Smooth muscle cell (in vitro differentiated cells): ENCODE measurements around the gene GPC6. TPM values are rescaled to one million over a fixed set of nuclear protein-coding genes. Genes with fewer than 3 reads are reported as not detected.
A peak's percentile ranks its signal among the peaks of the same experiment; 100 is the strongest.

Source experiments
- DNase-seq: peaks from one replicate; lab custom pipeline; 2025; ENCODE audit not compliant: unreplicated experiment; lab: John Stamatoyannopoulos, UW
- H2AFZ ChIP-seq: fragments of 200-600 bp; sonication (generic); 2 replicates; pipeline ENCODE4 v1.6.0; 2016; ENCODE audit warnings: antibody characterized with exemption, low read depth, mild to moderate bottlenecking
- H3F3A ChIP-seq: fragments of 200-600 bp; sonication (generic); 2 replicates; pipeline ENCODE4 v1.6.0; 2017; ENCODE audit warnings: antibody characterized with exemption, low read depth
- H3K27ac ChIP-seq: fragments of 200-600 bp; sonication (generic); 2 replicates; pipeline ENCODE4 v1.5.1; 2016; ENCODE audit warnings: low read depth, mild to moderate bottlenecking
- H3K27me3 ChIP-seq: fragments of 200-600 bp; sonication (generic); 2 replicates; pipeline ENCODE4 v1.6.1; 2016; ENCODE audit warnings: low read depth, mild to moderate bottlenecking
- H3K36me3 ChIP-seq: fragments of 200-600 bp; sonication (generic); 2 replicates; pipeline ENCODE4 v1.5.1; 2016; ENCODE audit warnings: low read depth
- H3K4me1 ChIP-seq: fragments of 200-600 bp; sonication (generic); 2 replicates; pipeline ENCODE4 v1.5.1; 2016; ENCODE audit warnings: low read depth
- H3K4me2 ChIP-seq: fragments of 200-600 bp; sonication (generic); 2 replicates; pipeline ENCODE4 v1.6.0; 2016; ENCODE audit warnings: mild to moderate bottlenecking
- H3K4me3 ChIP-seq: fragments of 200-600 bp; sonication (generic); 2 replicates; pipeline ENCODE4 v1.5.1; 2016; ENCODE audit warnings: mild to moderate bottlenecking
- H3K79me2 ChIP-seq: fragments of 200-600 bp; sonication (generic); 2 replicates; pipeline ENCODE4 v1.6.0; 2016; ENCODE audit warnings: low read depth, mild to moderate bottlenecking
- H3K9ac ChIP-seq: fragments of 200-600 bp; sonication (generic); 2 replicates; pipeline ENCODE4 v1.6.0; 2016; ENCODE audit warnings: low read depth
- H3K9me3 ChIP-seq: fragments of 200-600 bp; sonication (generic); replicated peaks from 2 replicates; pipeline ENCODE4 v1.5.1; 2016; ENCODE audit warnings: low read depth
- H4K20me1 ChIP-seq: fragments of 200-600 bp; sonication (generic); 2 replicates; pipeline ENCODE4 v1.6.0; 2016; ENCODE audit warnings: low read depth
- WGBS: methylation state at CpG from one replicate; pipeline ENCODE4 v1.1.7; 2016; ENCODE audit warnings: low lambda C conversion rate; 5-methylcytosine and 5-hydroxymethylcytosine counted together
- polyA plus RNA-seq: library from polyadenylated mRNA; unstranded; fragments of >200 nt; fragmentation: Nextera tagmentation; extraction: Ambion mirVana; gene quantifications from 2 replicates; pipeline ENCODE4 v1.2.1, GENCODE V29; 2016
- total RNA-seq: library from RNA; depleted of rRNA; stranded (reverse); fragments of >200 nt; gene quantifications from 2 replicates; pipeline ENCODE4 v1.2.3, GENCODE V29; 2014
- TF ChIP-seq, protein P1 (sequence below): fragments of 200-600 bp; sonication (generic); IDR thresholded peaks from 2 replicates; pipeline ENCODE4 v1.5.1; 2017; ENCODE audit warnings: borderline replicate concordance, mild to moderate bottlenecking, antibody characterized with exemption; ENCODE audit not compliant: insufficient read depth, poor library complexity, severe bottlenecking

GPC6 gene
- total and polyA plus RNA-seq, 2 experiments from 2014 or later: 19.7 to 68.5 TPM

DNA sequence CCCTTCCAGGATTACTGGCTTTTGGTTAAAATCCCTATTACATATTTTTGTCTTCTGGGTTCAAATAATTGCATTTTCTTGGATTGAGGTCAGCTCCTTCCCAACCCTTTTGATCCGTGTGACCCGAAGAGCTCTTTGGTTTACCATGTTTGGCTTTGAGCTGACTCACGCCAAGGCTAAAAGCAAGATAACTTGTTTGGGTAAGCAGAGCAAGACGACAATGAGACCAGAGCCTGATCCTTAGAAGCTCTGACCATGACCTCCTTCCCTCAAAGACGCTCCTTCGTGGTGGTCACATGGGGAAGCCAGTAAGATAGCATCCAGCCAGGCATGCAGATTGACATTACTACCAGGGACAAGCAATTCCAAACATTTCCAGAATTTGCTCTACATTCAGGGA is 1099.0 kb downstream of the GPC6 start:
- Histone ChIP-seq H3K4me1 (peaks cover 25% of the 10 kb centered on the region), H2AFZ (no peak overlapping the region), H3F3A (peaks cover 15% of the 10 kb centered on the region), H3K27ac (peak overlapping the region; percentile 84), H3K27me3 (no peaks in the 10 kb centered on the region), H4K20me1 (no peaks in the 10 kb centered on the region), H3K4me2 (peak overlapping the region; percentile 65), H3K79me2 (no peaks in the 10 kb centered on the region), H3K9me3 (no peaks in the 10 kb centered on the region), H3K4me3 (no peak overlapping the region), H3K36me3 (no peaks in the 10 kb centered on the region), H3K9ac (no peak overlapping the region)
- 10% methylated on average over 6 of the region's 6 CpGs for WGBS
- TF ChIP-seq, protein P1, sequence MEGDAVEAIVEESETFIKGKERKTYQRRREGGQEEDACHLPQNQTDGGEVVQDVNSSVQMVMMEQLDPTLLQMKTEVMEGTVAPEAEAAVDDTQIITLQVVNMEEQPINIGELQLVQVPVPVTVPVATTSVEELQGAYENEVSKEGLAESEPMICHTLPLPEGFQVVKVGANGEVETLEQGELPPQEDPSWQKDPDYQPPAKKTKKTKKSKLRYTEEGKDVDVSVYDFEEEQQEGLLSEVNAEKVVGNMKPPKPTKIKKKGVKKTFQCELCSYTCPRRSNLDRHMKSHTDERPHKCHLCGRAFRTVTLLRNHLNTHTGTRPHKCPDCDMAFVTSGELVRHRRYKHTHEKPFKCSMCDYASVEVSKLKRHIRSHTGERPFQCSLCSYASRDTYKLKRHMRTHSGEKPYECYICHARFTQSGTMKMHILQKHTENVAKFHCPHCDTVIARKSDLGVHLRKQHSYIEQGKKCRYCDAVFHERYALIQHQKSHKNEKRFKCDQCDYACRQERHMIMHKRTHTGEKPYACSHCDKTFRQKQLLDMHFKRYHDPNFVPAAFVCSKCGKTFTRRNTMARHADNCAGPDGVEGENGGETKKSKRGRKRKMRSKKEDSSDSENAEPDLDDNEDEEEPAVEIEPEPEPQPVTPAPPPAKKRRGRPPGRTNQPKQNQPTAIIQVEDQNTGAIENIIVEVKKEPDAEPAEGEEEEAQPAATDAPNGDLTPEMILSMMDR: no peak
- DNase-seq: no peak

DNA sequence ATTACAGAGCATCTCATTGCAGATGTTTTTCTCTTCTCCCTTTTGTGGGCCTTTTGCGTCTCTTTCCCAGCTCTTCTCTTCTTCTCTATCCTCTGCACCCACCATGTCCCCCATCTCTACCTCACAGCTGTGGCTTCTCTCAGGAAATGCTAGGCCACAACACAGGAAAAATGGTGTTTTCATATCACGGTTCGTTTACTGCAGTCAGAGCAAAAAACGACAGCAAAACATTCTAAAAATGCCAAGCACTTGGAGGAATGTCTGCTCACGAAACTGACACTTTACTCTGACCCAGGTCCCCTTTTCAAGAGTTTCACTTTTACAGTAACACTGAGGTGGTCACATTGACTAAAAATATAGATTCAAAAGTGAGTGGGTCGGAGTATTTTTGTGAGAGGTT is 1100.7 kb downstream of the GPC6 start:
- 30% methylated on average over 6 of the region's 6 CpGs for WGBS
- Histone ChIP-seq H3F3A (peaks cover 26% of the 10 kb centered on the region), H2AFZ (peak overlapping the region; percentile 49)

DNA sequence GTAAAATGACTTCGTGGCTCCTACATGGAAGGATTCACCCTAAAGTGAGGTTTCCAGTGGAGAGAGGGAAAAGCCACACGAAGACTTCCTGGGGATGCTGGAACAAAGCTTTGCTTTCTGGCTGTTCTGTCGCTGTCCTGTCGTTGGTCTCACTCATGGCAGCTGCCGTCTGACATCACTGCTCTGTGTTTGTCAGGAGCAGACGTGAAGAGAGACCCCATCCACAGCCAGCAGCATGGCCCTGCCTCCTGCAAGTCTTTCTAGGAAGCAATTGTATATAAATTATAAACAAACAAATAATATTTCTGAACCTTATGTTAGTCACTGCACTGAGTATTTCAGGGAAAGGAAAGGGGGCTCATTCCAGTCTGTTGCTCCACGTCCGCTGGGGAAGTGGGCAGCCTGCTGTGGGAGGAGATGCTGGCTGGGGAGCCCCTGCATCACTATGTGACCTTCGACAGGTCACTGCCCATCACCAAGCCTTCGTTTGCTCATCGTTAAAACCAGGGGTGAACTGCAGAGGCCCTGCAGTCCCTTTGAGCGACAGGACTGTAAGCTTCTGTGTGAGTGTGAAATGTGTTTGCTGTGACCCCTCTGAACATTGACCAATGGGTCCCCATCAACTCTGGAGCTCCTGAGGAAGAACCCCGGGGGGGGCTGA is 1101.9 kb downstream of the GPC6 start:
- Histone ChIP-seq H3K4me3 (no peak overlapping the region), H3K27ac (no peak overlapping the region), H3K9me3 (no peaks in the 10 kb centered on the region), H3K4me2 (no peak overlapping the region), H4K20me1 (no peaks in the 10 kb centered on the region), H3F3A (peaks cover 24% of the 10 kb centered on the region), H3K36me3 (no peaks in the 10 kb centered on the region), H3K4me1 (peaks cover 25% of the 10 kb centered on the region), H3K9ac (no peak overlapping the region), H2AFZ (no peak overlapping the region), H3K27me3 (no peaks in the 10 kb centered on the region), H3K79me2 (no peaks in the 10 kb centered on the region)
- 82% methylated on average over 13 of the region's 13 CpGs for WGBS
- TF ChIP-seq, protein P1: no peak
- no peak for DNase-seq

More for the DNA sequence above, 1100.7 kb downstream of the GPC6 start:
- no peak for DNase-seq
- TF ChIP-seq, protein P1: no peak
- Histone ChIP-seq H3K27me3 (no peaks in the 10 kb centered on the region), H3K36me3 (no peaks in the 10 kb centered on the region), H3K4me1 (peaks cover 25% of the 10 kb centered on the region), H3K4me2 (peak overlapping the region; percentile 65), H3K27ac (peak overlapping the region; percentile 84), H3K79me2 (no peaks in the 10 kb centered on the region), H4K20me1 (no peaks in the 10 kb centered on the region), H3K4me3 (no peak overlapping the region), H3K9ac (no peak overlapping the region), H3K9me3 (no peaks in the 10 kb centered on the region)

DNA sequence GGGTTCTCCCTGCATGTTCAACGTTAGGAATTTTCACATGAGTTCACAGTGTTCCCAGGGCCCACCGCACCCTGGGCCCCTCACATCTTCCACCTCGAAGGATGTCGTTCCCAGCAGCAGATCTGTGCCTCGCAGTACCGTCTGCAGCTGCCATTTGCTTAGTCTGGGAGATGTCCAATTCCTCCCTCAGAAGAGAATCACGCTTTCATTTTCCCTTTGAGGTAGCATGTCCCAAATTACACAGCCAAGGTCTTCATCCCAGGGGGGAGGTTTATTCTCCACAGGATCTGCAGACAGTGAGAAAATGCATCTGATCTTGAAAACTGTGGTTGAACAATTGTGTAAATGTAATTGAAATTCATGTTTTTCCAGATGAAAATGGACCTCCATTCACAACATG is 1102.7 kb downstream of the GPC6 start:
- Histone ChIP-seq H3K79me2 (no peaks in the 10 kb centered on the region), H2AFZ (no peak overlapping the region), H3K27ac (peak overlapping the region; percentile 66), H4K20me1 (no peaks in the 10 kb centered on the region), H3K9ac (no peak overlapping the region), H3F3A (peaks cover 17% of the 10 kb centered on the region), H3K36me3 (no peaks in the 10 kb centered on the region), H3K4me2 (peak overlapping the region; percentile 43), H3K4me3 (no peak overlapping the region), H3K4me1 (peaks cover 20% of the 10 kb centered on the region), H3K27me3 (no peaks in the 10 kb centered on the region), H3K9me3 (no peaks in the 10 kb centered on the region)
- TF ChIP-seq, protein P1: no peak
- no peak for DNase-seq
- WGBS: 91% methylated on average over 7 of the region's 7 CpGs
